Prostate gland (tissue), 2 donors: ENCODE results near the gene BTBD1.

Experiments used
- POLR2A ChIP-seq: fragments of 450-650 bp; IDR thresholded peaks from one replicate; pipeline ENCODE4 v1.6.1; 2016; ENCODE audit warnings: antibody characterized with exemption, mild to moderate bottlenecking
- POLR2AphosphoS5 ChIP-seq: sonication (generic); formaldehyde crosslinking; IDR thresholded peaks from one replicate; pipeline ENCODE4 v1.6.1; 2017; ENCODE audit warnings: antibody characterized with exemption
- TF ChIP-seq, protein P1 (sequence below), 4 experiments: fragments of 200-600 bp in 2 of 4; fragments of 450-650 bp in 2 of 4; sonication (generic) in 2 of 4; IDR thresholded peaks; 1 replicate in 3 of 4; 2 replicates in 1 of 4; pipeline ENCODE4 v1.5.1; 2016 to 2019; ENCODE audit warnings: antibody characterized with exemption in 4 of 4, mild to moderate bottlenecking in 2 of 4, moderate library complexity in 2 of 4

DNA sequence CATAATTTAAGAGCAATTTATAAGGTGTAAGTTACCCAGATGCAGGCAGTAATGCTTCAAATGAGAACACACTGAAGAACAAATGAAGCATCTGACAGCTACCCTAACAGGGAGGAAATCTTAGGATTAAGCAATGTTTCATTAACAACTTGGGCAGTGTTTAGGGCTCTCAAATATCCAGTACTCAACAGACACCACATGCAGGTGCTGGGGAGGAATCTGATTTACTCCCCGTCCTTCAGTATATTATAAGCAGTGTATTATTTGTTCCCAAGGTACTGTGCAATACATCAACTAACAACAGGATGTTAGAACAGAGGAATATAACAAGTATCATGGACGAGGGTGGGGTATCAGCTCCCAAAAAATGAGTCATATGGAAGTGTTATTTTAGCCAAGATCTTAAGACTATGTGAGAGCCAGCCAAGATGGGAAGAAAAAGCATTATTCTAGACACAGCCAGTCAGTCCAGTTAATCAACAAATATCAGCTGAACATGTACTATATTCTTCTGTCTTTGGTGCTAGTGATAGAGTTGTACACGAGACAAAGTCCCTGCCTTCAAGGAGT is 20.4 kb downstream of the BTBD1 start:
- TF ChIP-seq, protein P1, sequence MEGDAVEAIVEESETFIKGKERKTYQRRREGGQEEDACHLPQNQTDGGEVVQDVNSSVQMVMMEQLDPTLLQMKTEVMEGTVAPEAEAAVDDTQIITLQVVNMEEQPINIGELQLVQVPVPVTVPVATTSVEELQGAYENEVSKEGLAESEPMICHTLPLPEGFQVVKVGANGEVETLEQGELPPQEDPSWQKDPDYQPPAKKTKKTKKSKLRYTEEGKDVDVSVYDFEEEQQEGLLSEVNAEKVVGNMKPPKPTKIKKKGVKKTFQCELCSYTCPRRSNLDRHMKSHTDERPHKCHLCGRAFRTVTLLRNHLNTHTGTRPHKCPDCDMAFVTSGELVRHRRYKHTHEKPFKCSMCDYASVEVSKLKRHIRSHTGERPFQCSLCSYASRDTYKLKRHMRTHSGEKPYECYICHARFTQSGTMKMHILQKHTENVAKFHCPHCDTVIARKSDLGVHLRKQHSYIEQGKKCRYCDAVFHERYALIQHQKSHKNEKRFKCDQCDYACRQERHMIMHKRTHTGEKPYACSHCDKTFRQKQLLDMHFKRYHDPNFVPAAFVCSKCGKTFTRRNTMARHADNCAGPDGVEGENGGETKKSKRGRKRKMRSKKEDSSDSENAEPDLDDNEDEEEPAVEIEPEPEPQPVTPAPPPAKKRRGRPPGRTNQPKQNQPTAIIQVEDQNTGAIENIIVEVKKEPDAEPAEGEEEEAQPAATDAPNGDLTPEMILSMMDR (IDR thresholded peaks at IDR 0.05), result no peak
- TF ChIP-seq POLR2A (no peak), POLR2AphosphoS5 (no peak)
